Measurements from ENCODE around the gene GP1BB.

- TF ChIP-seq JUND (IDR thresholded peaks at IDR 0.05; ENCODE audit: low read depth, low read length): no peak
- TF ChIP-seq SREBF2 (IDR thresholded peaks at IDR 0.05; ENCODE audit: low read length): no peak
- TF ChIP-seq POLR2A (IDR thresholded peaks at IDR 0.05; ENCODE audit: low read depth, low read length): no peak
- no peak for TF ChIP-seq CTCF (IDR thresholded peaks at IDR 0.05 in 2 of 3, conservative IDR thresholded peaks at IDR 0.05 in 1 of 3; ENCODE audit: control insufficient read depth in 2 of 3, extremely low read depth in 1 of 3, insufficient read depth in 1 of 3, low read depth in 3 of 3, low read length in 3 of 3)
- no peak for TF ChIP-seq GABPA (IDR thresholded peaks at IDR 0.05; ENCODE audit: low read depth)
- TF ChIP-seq CBX3 (IDR thresholded peaks at IDR 0.05; ENCODE audit: borderline replicate concordance, low read depth): no peak
Measured at GRCh38 chr22:19728271-19728670, 4.9 kb downstream of the GP1BB start.
